RPMI8226 (cell line): ENCODE results near the gene RNF213.

Experiments used
- DNase-seq: peaks from one replicate; pipeline ENCODE4 v3.0.0-alpha.2; 2015

RNF213 gene

DNA sequence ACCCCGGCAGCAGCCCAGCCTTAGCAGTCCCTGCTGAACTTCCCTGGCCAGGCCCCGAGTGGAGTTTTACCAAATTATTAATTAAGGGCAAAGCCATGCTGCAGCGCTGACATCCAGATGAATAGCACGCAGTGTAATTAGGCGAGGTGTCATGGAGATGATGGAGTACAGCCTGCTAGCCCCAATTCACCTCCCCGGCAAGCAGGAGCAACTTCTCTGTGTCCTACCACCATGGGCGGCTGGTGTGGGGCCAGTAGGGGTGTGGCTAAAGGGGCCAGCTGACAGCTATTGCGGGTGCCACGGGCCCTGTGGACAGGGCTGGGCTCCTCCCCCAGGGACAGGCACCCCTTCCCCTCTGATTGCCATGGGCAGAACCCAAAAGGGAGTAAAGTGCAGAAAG lies 178.8 kb downstream of the RNF213 start:
- DNase-seq: no peak

DNA sequence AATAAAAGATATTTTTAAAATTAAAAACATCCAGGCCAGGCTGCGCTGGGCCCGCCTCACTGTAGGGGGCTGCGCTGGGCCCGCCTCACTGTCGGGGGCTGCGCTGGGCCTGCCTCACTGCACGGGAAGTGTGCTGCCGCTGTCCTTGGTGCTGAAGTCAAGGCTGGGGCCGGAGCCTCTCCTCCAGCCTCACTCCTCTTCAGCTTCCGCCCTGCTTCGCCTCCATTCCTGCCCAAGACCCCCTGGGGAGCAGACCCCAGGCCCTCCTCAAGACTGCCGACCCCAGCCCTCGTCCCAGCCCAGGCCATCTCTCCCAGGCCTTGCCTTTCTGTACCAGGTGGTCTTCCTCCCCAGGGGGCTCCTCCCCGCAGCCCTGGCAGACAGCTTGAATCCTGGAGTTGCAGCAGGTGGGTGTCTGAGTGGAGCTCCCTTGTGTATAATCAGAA lies 180.5 kb downstream of the RNF213 start:
- DNase-seq: peak; percentile 72

DNA sequence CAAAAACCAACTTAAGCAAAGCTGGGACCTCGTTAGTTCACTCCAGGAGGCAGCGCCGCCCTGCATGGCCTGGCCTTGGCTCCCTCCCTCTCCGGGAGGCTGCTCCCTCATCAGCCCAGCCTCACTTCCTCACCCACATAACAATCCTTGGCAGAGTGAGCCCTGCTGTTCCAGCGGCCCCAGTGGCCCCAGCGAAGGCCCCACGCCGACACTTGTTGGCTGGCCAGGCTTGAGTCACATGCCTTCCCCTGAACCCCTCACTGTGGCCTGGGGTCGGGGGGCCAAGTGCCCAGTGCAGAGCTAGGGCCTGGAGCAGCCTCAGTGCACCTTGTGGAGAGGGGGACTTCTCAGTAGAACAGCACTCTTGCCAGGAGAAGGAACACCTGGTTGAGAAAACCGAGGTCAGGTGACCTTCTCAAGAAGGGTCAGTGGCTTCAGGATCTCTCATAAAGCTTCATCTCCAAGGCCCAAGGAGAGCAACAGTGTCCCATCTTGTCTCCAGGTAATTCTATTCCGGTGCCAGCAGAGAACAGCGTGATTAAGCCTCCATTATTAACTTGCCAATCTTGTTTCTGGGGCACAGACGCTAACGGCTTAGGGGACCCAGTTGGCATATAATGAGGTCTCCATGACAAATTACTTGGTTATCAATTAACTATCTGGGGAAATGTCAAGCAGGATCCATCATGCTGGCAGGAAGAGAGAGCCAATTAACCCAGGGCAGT lies 181.1 kb downstream of the RNF213 start:
- no peak for DNase-seq

DNA sequence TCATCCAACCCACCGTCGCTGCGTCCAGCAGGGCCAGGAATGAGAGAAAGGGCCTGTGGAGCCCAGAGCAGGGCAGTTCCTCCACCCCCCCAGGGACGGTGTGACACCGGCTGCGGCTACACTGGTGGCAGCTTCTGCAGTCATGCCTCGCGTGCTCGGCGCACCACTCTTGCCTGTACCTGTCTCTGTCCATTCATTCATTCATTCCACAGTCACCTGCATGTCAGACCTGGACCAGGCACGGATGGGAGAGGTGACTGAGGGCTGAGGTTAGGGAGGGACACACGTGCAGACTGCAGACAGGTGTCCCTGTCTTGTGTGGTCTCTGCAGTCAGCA lies 181.6 kb downstream of the RNF213 start:
- no peak for DNase-seq

DNA sequence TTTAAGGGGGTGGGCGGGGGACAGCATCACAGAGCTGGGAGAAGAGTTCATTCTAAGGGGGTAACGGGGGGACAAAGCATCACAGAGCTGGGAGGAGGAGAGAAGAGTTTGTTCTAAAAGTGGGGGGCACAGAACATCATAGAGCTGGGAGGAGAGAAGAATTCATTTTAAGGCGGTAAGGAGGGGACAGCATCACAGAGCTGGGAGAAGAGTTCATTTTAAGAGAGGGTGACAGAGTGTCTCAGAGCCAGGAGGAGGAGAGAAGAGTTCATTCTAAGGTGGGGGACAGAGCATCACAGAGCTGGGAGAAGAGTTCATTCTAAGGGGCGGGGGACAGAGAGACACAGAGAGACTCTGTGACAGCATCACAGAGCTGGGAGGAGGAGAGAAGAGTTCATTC lies 182.1 kb downstream of the RNF213 start:
- no peak for DNase-seq

DNA sequence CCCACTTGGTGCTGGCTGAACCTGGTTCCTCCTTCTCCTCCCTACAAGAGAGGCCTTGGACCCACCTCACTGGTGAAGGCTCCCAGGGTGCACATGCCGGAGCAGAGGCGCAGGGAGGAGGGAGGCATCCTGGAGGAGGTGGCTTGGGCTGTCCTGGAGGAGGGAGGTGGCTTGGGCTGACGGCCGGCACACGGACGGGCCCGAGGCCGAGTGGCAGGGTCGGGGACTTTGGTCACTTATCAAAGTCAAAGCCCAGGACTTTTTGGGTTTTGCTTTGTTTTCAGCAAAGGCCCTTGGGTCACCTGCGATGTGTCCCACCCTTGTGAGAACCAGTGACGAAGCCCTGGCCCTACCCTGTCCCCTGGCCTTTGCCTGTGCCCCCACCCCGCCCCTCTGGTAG lies 182.8 kb downstream of the RNF213 start:
- DNase-seq: no peak

DNA sequence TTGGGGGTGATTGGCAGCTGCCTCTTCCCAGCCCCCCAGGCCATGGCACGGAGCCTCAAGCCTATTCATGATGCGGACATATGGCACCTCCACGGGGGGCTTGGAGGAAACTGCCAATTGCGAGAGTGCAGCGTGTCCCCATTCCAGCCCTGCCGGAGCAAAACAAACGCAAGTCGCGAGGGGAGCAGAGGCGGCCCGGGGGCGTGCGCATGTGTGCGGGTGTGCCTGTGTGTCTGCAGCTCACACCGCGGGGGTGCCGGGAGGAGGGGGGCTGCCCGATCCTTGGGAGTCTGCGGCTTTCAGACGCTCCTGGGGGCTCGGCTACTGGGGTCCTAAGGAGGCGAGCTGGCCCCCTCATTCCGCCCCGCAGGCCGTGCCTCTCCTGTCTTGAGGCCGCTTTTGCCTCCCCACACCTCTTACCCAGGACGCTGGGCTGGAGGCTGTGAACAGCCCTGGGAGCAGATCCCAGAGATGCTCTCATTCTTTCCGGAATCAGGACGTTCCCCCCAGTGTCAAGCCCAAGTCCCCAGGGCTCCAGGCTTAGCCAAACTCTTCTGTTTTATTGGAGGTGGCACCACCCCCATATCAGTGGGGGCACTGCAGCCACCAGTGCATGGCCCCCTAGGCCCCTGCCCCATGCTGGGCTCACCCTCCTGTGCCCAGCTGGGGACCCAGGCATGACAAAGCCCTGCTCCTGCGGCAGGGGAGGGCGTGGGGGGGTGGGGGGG lies 183.4 kb downstream of the RNF213 start:
- DNase-seq: no peak

DNA sequence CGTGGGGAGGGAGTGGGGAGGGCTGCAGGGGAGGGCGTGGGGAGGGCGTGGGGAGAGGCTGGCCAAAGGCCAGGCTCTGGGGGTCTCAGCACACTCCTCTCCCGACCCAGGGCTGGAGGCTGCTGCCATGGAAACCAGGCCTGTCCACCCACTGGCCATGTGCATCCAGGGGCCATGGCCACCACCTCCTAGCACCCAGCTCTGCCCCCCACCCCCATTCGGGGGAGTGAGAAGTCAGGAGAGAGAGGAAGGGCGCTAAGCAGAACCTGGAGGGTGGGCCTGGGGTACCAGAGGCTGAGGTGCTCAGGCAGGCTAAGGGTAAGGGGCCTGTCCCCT lies 184.0 kb downstream of the RNF213 start:
- no peak for DNase-seq

DNA sequence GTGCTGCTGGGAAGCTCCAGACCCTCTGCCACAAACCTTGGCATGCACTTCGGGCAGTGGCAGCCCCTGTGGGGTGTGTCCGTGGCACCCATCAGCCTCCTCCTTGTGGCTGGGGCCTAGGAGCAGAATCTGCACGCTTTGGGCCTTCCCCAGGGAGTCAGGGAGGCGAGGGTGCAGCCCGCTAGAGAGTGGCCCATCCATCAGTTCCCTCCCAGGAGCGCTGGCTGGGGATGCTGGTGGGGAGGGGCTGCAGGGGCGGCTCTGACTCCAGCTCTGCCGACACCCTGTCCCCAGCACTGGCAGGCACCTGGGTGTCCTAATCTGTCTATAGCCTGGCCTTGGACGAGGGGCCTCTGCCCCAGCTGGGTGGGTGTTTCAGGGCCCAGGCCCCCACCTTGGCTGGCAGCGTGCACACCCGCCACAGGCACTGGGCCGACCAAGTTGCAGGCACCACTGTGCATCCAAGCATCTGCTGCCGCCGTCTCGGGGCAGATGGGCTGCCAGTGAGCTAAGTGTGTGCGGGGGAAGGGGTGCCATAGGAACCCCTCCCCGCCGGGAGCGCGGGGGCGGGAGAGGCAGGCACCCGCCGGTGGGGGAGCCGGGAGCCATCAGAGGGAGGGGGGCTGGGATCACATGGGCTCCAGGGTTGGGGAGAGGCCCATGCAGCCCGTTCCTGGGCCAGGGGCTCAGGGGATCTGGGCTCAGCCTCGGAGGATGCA lies 184.5 kb downstream of the RNF213 start:
- DNase-seq: no peak

DNA sequence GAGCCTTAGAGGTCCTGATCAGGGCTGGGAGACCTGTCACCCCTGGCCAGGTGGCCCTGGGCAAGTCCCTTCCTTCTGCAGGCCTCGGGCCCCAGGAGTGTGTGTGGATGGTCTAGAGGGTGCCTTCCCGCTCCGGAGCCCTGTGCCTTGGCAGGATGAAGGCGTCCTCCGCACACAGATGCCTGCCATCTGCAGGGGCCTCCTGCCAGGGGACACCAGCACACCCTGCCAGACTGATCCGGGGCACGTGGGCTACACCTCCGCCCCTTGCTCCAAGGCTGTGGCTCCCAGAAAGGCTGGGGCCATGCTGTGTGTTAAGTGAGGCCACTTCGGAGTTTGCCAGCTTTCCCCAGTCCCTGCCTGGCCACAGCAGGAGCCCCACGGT lies 185.1 kb downstream of the RNF213 start:
- DNase-seq: no peak

DNA sequence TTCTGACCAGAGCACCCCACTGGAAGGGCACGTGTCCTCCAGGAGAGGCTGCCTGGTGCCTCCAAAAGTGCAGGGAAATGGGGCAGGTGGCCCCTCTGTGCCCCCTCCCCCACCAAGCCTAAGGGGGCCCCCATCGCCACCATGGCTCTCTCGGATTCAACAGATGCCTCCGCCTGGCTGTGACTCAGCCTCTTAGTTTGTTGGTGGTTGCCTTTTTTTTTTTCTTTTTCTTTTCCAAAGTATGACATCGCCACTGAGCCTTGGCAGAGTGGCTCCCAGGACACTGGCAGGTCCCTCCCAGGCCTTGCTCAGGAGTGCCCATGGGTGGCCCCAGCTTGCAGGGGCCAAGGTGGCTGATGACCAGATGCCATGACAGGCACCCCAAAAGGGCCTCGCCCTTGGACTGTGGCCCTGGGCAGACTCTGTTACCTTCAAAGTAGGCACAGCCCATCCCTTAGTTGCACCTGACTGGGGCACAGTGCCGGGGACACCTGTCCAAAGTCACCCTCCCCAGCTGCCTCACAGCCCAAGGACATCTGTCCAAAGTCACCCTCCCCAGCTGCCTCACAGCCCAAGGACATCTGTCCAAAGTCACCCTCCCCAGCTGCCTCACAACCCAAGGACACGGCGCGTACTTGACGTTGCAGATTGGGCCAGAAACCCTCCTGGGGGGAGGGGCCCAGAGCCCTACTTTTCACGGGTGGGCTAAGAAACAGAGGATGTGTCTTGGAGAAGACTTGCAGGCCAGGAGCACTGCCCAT lies 186.2 kb downstream of the RNF213 start:
- no peak for DNase-seq

DNA sequence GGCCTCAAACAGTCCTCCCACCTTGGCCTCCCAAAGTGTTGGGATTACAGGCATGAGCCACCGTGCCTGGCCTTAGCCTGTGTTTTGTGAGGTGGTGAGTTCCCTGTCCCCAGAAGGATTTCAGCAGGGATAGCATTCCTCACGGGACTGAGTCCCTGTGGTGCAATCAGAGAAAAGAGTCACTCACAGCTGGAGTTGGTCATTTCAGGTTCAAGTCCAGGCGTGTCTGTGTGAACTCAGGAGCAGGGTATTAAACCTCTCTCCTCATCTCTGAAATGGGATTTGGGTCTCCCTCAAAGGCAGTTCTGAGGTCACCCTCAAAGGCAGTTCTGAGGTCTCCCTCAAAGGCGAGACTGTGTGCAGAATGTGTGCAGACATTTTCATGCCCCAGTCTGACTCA lies 187.1 kb downstream of the RNF213 start:
- no peak for DNase-seq
